H1 (cell line): Measurements from ENCODE around the gene NFKBIE.

Experiments used
- BACH1 ChIP-seq: IDR thresholded peaks from 2 replicates; pipeline ENCODE4 v1.6.1; 2012; ENCODE audit warnings: low read length, improper control_type of control experiment
- CTCF ChIP-seq, 3 experiments: IDR thresholded peaks; 1 replicate in 2 of 3; 2 replicates in 1 of 3; pipeline versions ENCODE4 v1.5.1 to v1.6.1; 2011; ENCODE audit warnings: low read length in 3 of 3, mild to moderate bottlenecking in 3 of 3, inconsistent platforms in 2 of 3, low read depth in 1 of 3, moderate library complexity in 1 of 3; ENCODE audit not compliant: insufficient read depth in 1 of 3; ENCODE audit errors: control extremely low read depth in 1 of 3
- JUND ChIP-seq: IDR thresholded peaks from 2 replicates; pipeline ENCODE4 v1.6.1; 2011; ENCODE audit warnings: mild to moderate bottlenecking, improper control_type of control experiment, low read length
- KDM1A ChIP-seq: fragments of 200-600, 300-600 bp; sonication (generic); IDR thresholded peaks from 2 replicates; pipeline ENCODE4 v1.7.1; 2016; ENCODE audit warnings: mild to moderate bottlenecking, low read length, borderline replicate concordance
- MAX ChIP-seq: IDR thresholded peaks from 2 replicates; pipeline ENCODE4 v1.6.1; 2012; ENCODE audit warnings: inconsistent platforms
- POLR2A ChIP-seq, 2 experiments: IDR thresholded peaks; 1 replicate in 1 of 2; 2 replicates in 1 of 2; pipeline ENCODE4 v1.6.1; 2011; ENCODE audit warnings: low read depth in 2 of 2, low read length in 2 of 2, mild to moderate bottlenecking in 2 of 2; ENCODE audit errors: control extremely low read depth in 1 of 2
- RFX5 ChIP-seq: IDR thresholded peaks from 2 replicates; pipeline ENCODE4 v1.6.1; 2011; ENCODE audit warnings: low read depth, low read length, improper control_type of control experiment, borderline replicate concordance
- ZNF274 ChIP-seq: IDR thresholded peaks from 2 replicates; pipeline ENCODE4 v1.7.0; 2012; ENCODE audit warnings: low read length, borderline replicate concordance; ENCODE audit errors: extremely low read depth

GRCh38 chr6:44304282-44305199 is 39.2 kb upstream of the NFKBIE start:
- peak in 2 of 3 experiments; percentile 88 to 95; a peak in 3 of 4 replicates for TF ChIP-seq CTCF (IDR thresholded peaks at IDR 0.05; ENCODE audit: control extremely low read depth in 1 of 3, insufficient read depth in 1 of 3, low read depth in 1 of 3, low read length in 3 of 3)
- no peak for TF ChIP-seq JUND
- TF ChIP-seq POLR2A (IDR thresholded peaks at IDR 0.05; ENCODE audit: control extremely low read depth in 1 of 2, low read depth in 2 of 2, low read length in 2 of 2) = no peak
- no peak for TF ChIP-seq KDM1A
- peak; percentile 62; the same call in 1 of the 2 replicates for TF ChIP-seq BACH1
- TF ChIP-seq ZNF274 = no peak
- no peak for TF ChIP-seq RFX5
- TF ChIP-seq MAX = 0 out of 2 replicates have a peak, but pooled peaks have one; percentile 32
